PC-3 (cell line): ENCODE data around the gene NHLH1. TPM values are rescaled to one million over a fixed set of nuclear protein-coding genes. Genes with fewer than 3 reads are reported as not detected.
"Not testable (repeated sequence)": the region's sequence is repeated elsewhere in the genome, so short reads cannot be mapped to it uniquely, and the experiment has no call there.

Experiments
- ATAC-seq: fragments of 200-7000 bp; cut with Tn5 transposase; 2 replicates; pipeline ENCODE4 v1.9.1; 2020; ENCODE audit warnings: mild to moderate bottlenecking, moderate library complexity
- BruUV-seq: library from RNA; stranded (reverse); fragments of 400-500 nt; replicated peaks from 2 replicates; lab custom pipeline; 2021; lab: Mats Ljungman, UMichigan
- CTCF ChIA-PET: fragments of 300-600 bp; sonication (Branson Sonifier 250); formaldehyde crosslinking; loops from one replicate; lab custom pipeline; 2022; ENCODE audit warnings: antibody characterized with exemption; lab: Charles Lee
- POLR2A ChIA-PET: fragments of 300-600 bp; sonication (Branson Sonifier 250); formaldehyde crosslinking; loops from one replicate; lab custom pipeline; 2022; ENCODE audit warnings: antibody characterized with exemption; ENCODE audit not compliant: unreplicated experiment; lab: Charles Lee
- DNase-seq: peaks from one replicate; pipeline ENCODE4 v3.0.0-alpha.2; 2015
- H2AFZ ChIP-seq: fragments of 300-600 bp; sonication (generic); 2 replicates; pipeline ENCODE4 v1.6.0; 2016; ENCODE audit warnings: antibody characterized with exemption, low read length
- H3F3A ChIP-seq: fragments of 300-600 bp; sonication (generic); one replicate; pipeline ENCODE4 v1.6.0; 2017; ENCODE audit warnings: antibody characterized with exemption, low read length, control low read depth, mild to moderate bottlenecking; ENCODE audit not compliant: unreplicated experiment
- H3K27ac ChIP-seq: fragments of 300-600 bp; sonication (generic); 2 replicates; pipeline ENCODE4 v1.5.1; 2016; ENCODE audit warnings: mild to moderate bottlenecking, low read length
- H3K27me3 ChIP-seq: fragments of 300-600 bp; sonication (generic); 2 replicates; pipeline ENCODE4 v1.6.1; 2016; ENCODE audit warnings: low read length, mixed read lengths
- H3K36me3 ChIP-seq: fragments of 300-600 bp; sonication (generic); 2 replicates; pipeline ENCODE4 v1.6.1; 2016; ENCODE audit warnings: low read depth, mixed run types, low read length, mixed read lengths
- H3K4me1 ChIP-seq: fragments of 300-600 bp; sonication (generic); 2 replicates; pipeline ENCODE4 v1.5.1; 2016; ENCODE audit warnings: low read length; ENCODE audit not compliant: insufficient read depth
- H3K4me2 ChIP-seq: fragments of 300-600 bp; sonication (generic); 2 replicates; pipeline ENCODE4 v1.6.0; 2016; ENCODE audit warnings: low read length
- H3K4me3 ChIP-seq: fragments of 300-600 bp; sonication (generic); 2 replicates; pipeline ENCODE4 v1.5.1; 2016; ENCODE audit warnings: mild to moderate bottlenecking, low read length, mixed read lengths
- H3K79me2 ChIP-seq: fragments of 300-600 bp; sonication (generic); 2 replicates; pipeline ENCODE4 v1.6.1; 2017; ENCODE audit warnings: low read length, mixed read lengths
- H3K9ac ChIP-seq: fragments of 300-600 bp; sonication (generic); 2 replicates; pipeline ENCODE4 v1.6.0; 2016; ENCODE audit warnings: mild to moderate bottlenecking, low read length
- H3K9me2 ChIP-seq: fragments of 300-600 bp; sonication (generic); replicated peaks from 2 replicates; pipeline ENCODE4 v1.6.1; 2016; ENCODE audit warnings: mixed run types, low read length, mixed read lengths
- H3K9me3 ChIP-seq: fragments of 300-600 bp; sonication (generic); 2 replicates; pipeline ENCODE4 v1.6.1; 2016; ENCODE audit warnings: low read length, mixed read lengths
- H4K20me1 ChIP-seq: fragments of 300-600 bp; sonication (generic); 2 replicates; pipeline ENCODE4 v1.6.1; 2016; ENCODE audit warnings: low read length, mixed read lengths
- EZH2 ChIP-seq: fragments of 300-600 bp; sonication (generic); IDR thresholded peaks from one replicate; pipeline ENCODE4 v1.6.1; 2017; ENCODE audit warnings: antibody characterized with exemption, mild to moderate bottlenecking, low read length; ENCODE audit not compliant: unreplicated experiment
- EZH2phosphoT487 ChIP-seq: fragments of 300-600 bp; sonication (generic); IDR thresholded peaks from 2 replicates; pipeline ENCODE4 v1.6.1; 2018; ENCODE audit warnings: mild to moderate bottlenecking, antibody characterized with exemption, low read length, borderline replicate concordance
- intact Hi-C: fragments of 100-400 bp; cut with micrococcal nuclease; formaldehyde crosslinking; loops from 2 replicates; pipeline ENCODE4 v1.9.0; 2023
- total RNA-seq: library from RNA; depleted of rRNA; stranded (reverse); fragments of >200 nt; gene quantifications from 2 replicates; pipeline ENCODE4 v1.2.3, GENCODE V29; 2014
- TF ChIP-seq, protein P1 (sequence below): fragments of 300-600 bp; sonication (generic); conservative IDR thresholded peaks from 2 replicates; pipeline ENCODE4 v1.5.1; 2017; ENCODE audit warnings: antibody characterized with exemption, low read depth, mild to moderate bottlenecking, low read length

The NHLH1 gene
- total RNA-seq, 1 experiment from 2014 or later, result not detected

- no peaks in the 10 kb centered on the region for H3K79me2 ChIP-seq
- H3K4me3 ChIP-seq, result no peak overlapping the region
- H4K20me1 ChIP-seq, result no peaks in the 10 kb centered on the region
- CTCF ChIA-PET, result interaction anchor here (0.6 to 3.1 kb wide), 5 partner anchors 13 to 483 kb away, joined by 3 to 19 read pairs (median 4); no protein-coding TSS in a partner anchor
- BruUV-seq, result no TSS peak
- no peak overlapping the region for H2AFZ ChIP-seq
- POLR2A ChIA-PET, result no interaction called here
- ATAC-seq (no peak), DNase-seq (no peak)
- no peaks in the 10 kb centered on the region for H3F3A ChIP-seq
- no peaks in the 10 kb centered on the region for H3K36me3 ChIP-seq
- intact Hi-C loops, result loop anchor here (1.0 kb wide), 2 partner anchors 22 to 275 kb away; no protein-coding TSS in a partner anchor
- no peak overlapping the region for H3K27ac ChIP-seq
- no peak for TF ChIP-seq EZH2
- peaks cover 7% of the 10 kb centered on the region; the same call in 1 of the 2 replicates for H3K4me1 ChIP-seq
- H3K9me2 ChIP-seq, result no peaks in the 10 kb centered on the region
- H3K9me3 ChIP-seq, result no peaks in the 10 kb centered on the region
- H3K4me2 ChIP-seq, result no peak overlapping the region
- H3K27me3 ChIP-seq, result no peaks in the 10 kb centered on the region
- no peak overlapping the region for H3K9ac ChIP-seq
Measured at GRCh38 chr1:160375788-160376524, 9.1 kb downstream of the NHLH1 start.

DNA sequence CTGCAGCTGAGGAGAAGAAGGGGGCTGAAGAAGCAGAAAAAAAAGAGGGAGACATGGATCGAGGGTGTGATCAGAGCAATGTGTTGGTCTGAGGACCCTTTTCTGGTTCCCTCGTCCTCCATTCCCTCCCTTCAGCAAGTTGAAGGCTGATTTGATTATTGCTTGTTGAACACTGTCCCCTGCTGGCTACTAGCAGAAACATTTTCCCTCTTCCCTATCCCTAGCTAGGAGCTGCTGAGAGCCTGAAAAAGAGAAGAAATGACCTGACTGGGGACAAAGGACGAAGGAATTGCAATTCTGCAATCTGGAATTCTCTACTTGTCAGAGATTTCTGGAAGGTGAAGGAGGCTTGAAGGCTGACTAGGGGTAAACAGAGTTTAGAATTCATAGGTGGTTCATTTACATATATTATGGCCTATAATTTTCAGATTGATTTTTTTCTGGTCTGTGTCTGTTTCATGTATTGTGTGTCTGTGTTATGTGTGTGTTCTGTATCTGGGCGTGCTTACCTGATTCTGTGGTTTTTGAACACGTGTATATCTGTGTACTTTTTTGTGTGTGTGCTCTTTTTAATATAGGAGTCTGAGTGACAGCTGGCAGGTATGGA is 9.8 kb downstream of the NHLH1 start:
- H3K9me2 ChIP-seq, result no peaks in the 10 kb centered on the region
- H3F3A ChIP-seq, result no peaks in the 10 kb centered on the region
- no peaks in the 10 kb centered on the region for H3K36me3 ChIP-seq
- no peak overlapping the region for H3K4me3 ChIP-seq
- peak; percentile 80 for ATAC-seq
- H3K4me2 ChIP-seq, result no peak overlapping the region
- ChIA-PET POLR2A (interaction anchor here (0.6 kb wide), 1 partner anchor 278 kb away, joined by 3 read pairs; the partner anchor contains the start of gene IGSF8), CTCF (interaction anchor here (0.6 to 3.1 kb wide), 8 partner anchors 21 to 1259 kb away, joined by 3 to 19 read pairs (median 4); no protein-coding TSS in a partner anchor)
- H3K4me1 ChIP-seq, result peaks cover 7% of the 10 kb centered on the region; the same call in 1 of the 2 replicates
- H3K9me3 ChIP-seq, result no peaks in the 10 kb centered on the region
- no peaks in the 10 kb centered on the region for H4K20me1 ChIP-seq
- H3K27ac ChIP-seq, result no peak overlapping the region
- no peak for TF ChIP-seq EZH2phosphoT487
- TF ChIP-seq, protein P1, sequence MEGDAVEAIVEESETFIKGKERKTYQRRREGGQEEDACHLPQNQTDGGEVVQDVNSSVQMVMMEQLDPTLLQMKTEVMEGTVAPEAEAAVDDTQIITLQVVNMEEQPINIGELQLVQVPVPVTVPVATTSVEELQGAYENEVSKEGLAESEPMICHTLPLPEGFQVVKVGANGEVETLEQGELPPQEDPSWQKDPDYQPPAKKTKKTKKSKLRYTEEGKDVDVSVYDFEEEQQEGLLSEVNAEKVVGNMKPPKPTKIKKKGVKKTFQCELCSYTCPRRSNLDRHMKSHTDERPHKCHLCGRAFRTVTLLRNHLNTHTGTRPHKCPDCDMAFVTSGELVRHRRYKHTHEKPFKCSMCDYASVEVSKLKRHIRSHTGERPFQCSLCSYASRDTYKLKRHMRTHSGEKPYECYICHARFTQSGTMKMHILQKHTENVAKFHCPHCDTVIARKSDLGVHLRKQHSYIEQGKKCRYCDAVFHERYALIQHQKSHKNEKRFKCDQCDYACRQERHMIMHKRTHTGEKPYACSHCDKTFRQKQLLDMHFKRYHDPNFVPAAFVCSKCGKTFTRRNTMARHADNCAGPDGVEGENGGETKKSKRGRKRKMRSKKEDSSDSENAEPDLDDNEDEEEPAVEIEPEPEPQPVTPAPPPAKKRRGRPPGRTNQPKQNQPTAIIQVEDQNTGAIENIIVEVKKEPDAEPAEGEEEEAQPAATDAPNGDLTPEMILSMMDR, result peak; percentile 97
- H3K9ac ChIP-seq, result no peak overlapping the region
- no peaks in the 10 kb centered on the region for H3K79me2 ChIP-seq
- intact Hi-C loops, result loop anchor here (1.0 kb wide), 2 partner anchors 22 to 275 kb away; no protein-coding TSS in a partner anchor
- no peaks in the 10 kb centered on the region for H3K27me3 ChIP-seq
- no TSS peak for BruUV-seq
- H2AFZ ChIP-seq, result no peak overlapping the region
- DNase-seq, result peak; percentile 78

DNA sequence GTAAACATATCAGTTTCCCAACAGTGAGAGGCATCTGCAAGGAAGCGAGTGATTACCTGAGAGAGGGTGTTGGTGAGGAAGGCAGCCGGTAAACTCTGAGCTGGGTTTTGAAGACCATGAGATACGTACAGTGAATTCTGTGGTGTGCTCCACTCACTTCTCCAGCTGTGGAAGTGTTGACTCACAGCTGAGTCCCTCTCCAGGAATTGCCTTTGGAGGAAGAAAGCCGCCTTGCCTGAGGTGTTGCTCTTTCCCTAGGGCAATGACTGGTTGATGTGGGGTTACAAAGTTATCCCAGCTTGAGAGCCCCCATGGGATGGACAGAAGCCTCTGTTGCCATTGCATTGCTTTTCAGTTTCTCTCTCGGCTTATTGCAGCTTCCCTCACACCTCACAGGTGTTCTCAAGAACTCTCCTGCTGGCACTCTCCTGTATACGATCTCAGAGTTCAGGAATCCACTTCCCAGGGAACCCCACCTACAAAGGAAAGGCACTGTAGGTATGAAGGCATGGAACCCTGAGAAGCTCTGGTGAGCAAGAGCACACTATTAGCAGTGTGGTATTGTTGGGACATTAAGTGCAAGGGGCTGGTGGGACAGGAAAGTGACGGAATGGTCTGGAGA is 10.8 kb downstream of the NHLH1 start:
- no peak overlapping the region for H3K4me2 ChIP-seq

DNA sequence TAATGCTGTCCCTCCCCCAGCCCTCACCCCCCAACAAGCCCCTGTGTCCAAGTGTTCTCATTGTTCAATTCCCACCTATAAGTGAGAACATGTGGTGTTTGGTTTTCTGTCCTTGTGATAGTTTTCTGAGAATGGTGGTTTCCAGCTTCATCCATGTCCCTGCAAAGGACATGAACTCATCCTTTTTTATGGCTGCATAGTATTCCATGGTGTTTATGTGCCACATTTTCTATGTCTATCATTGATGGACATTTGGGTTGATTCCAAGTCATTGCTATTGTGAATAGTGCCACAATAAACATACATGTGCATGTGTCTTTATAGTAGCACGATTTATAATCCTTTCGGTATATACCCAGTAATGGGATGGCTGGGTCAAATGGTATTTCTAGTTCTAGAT is 17.9 kb downstream of the NHLH1 start:
- H3K9ac ChIP-seq, H3K9me2 ChIP-seq, H3K4me1 ChIP-seq, H3K4me2 ChIP-seq, ATAC-seq, intact Hi-C loops, H3K79me2 ChIP-seq, DNase-seq, H3K27ac ChIP-seq, H3K36me3 ChIP-seq, H4K20me1 ChIP-seq, H3K9me3 ChIP-seq, POLR2A ChIA-PET, H3F3A ChIP-seq, H2AFZ ChIP-seq, BruUV-seq, CTCF ChIA-PET, H3K4me3 ChIP-seq: not testable (repeated sequence)
- H3K27me3 ChIP-seq, result peaks cover 15% of the 10 kb centered on the region; the same call in 1 of the 2 replicates

More for the DNA sequence above, 10.8 kb downstream of the NHLH1 start:
- Histone ChIP-seq H3K9me2 (no peaks in the 10 kb centered on the region), H3K27me3 (no peaks in the 10 kb centered on the region), H3K4me1 (peaks cover 7% of the 10 kb centered on the region; the same call in 1 of the 2 replicates), H3K9ac (no peak overlapping the region), H3K4me3 (no peak overlapping the region), H4K20me1 (no peaks in the 10 kb centered on the region), H3K27ac (no peak overlapping the region), H2AFZ (no peak overlapping the region), H3K9me3 (no peaks in the 10 kb centered on the region), H3F3A (no peaks in the 10 kb centered on the region), H3K36me3 (no peaks in the 10 kb centered on the region), H3K79me2 (no peaks in the 10 kb centered on the region)
- DNase-seq (peak; percentile 61), ATAC-seq (peak; percentile 23; the same call in 1 of the 2 replicates)
- ChIA-PET CTCF (interaction anchor here (0.6 to 3.1 kb wide), 2 partner anchors 184 to 1260 kb away, joined by 4 to 19 read pairs; no protein-coding TSS in a partner anchor), POLR2A (no interaction called here)
- intact Hi-C loops, result no loop called here
- TF ChIP-seq, protein P1, result no peak
- TF ChIP-seq EZH2phosphoT487, result no peak
- no peak for TF ChIP-seq EZH2
- no TSS peak for BruUV-seq
